Keratinocyte (primary cell): ENCODE data around the gene SSBP1.

Source experiments
- EZH2 ChIP-seq: IDR thresholded peaks from one replicate; pipeline ENCODE4 v1.6.1; 2012; ENCODE audit warnings: inconsistent platforms, mild to moderate bottlenecking, low read length, moderate library complexity
- TF ChIP-seq, protein P1 (sequence below), 3 experiments: IDR thresholded peaks in 1 of 3; conservative IDR thresholded peaks in 1 of 3; optimal IDR thresholded peaks in 1 of 3; 2 replicates in 2 of 3; 3 replicates in 1 of 3; pipeline versions ENCODE3 to v1.5.1; 2011; ENCODE audit warnings: low read length in 3 of 3, mild to moderate bottlenecking in 3 of 3, moderate library complexity in 2 of 3, control low read depth in 1 of 3, inconsistent platforms in 1 of 3; ENCODE audit not compliant: insufficient read depth in 2 of 3; ENCODE audit errors: extremely low read depth in 1 of 3

DNA sequence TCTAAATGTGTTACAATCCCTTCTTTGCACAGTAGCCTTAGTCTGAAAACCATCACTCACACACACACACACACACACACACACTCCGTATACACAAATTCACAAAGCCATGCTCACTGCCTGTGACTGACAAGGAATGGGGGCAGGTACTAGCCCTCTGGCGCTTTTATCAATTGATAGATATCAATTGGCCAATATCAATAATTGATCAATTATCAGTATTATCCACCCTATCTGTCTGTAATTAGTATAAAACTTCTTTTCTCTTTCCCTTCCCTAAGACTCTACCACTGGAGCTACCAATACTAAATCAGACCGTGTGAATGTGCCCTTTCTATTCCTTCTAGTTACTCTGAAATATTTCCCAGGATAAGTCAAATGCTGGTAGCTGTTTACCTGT lies 38.3 kb upstream of the SSBP1 start:
- TF ChIP-seq, protein P1, sequence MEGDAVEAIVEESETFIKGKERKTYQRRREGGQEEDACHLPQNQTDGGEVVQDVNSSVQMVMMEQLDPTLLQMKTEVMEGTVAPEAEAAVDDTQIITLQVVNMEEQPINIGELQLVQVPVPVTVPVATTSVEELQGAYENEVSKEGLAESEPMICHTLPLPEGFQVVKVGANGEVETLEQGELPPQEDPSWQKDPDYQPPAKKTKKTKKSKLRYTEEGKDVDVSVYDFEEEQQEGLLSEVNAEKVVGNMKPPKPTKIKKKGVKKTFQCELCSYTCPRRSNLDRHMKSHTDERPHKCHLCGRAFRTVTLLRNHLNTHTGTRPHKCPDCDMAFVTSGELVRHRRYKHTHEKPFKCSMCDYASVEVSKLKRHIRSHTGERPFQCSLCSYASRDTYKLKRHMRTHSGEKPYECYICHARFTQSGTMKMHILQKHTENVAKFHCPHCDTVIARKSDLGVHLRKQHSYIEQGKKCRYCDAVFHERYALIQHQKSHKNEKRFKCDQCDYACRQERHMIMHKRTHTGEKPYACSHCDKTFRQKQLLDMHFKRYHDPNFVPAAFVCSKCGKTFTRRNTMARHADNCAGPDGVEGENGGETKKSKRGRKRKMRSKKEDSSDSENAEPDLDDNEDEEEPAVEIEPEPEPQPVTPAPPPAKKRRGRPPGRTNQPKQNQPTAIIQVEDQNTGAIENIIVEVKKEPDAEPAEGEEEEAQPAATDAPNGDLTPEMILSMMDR (optimal IDR thresholded peaks at IDR 0.05 in 1 of 3, IDR thresholded peaks at IDR 0.05 in 1 of 3, conservative IDR thresholded peaks at IDR 0.05 in 1 of 3; ENCODE audit: extremely low read depth in 1 of 3, insufficient read depth in 2 of 3, low read length in 3 of 3) = no peak
- no peak for TF ChIP-seq EZH2
